GM12878 (cell line): ENCODE data around the gene ALOX12. TPM values are rescaled to one million over a fixed set of nuclear protein-coding genes. Genes with fewer than 3 reads are reported as not detected.

ENCODE experiments used
- BCL11A ChIP-seq: IDR thresholded peaks from 2 replicates; pipeline ENCODE4 v1.6.1; 2011; ENCODE audit warnings: low read depth, low read length
- EZH2 ChIP-seq: IDR thresholded peaks from 2 replicates; pipeline ENCODE4 v1.6.1; 2012; ENCODE audit warnings: low read depth, mild to moderate bottlenecking, control low read depth, inconsistent platforms, low read length, borderline replicate concordance; ENCODE audit not compliant: control insufficient read depth
- FOXK2 ChIP-seq: fragments of 450-650 bp; IDR thresholded peaks from 2 replicates; pipeline ENCODE4 v1.6.1; 2017; ENCODE audit warnings: mild to moderate bottlenecking, moderate library complexity
- GABPA ChIP-seq: IDR thresholded peaks from 2 replicates; pipeline ENCODE4 v1.6.1; 2014; ENCODE audit warnings: antibody characterized with exemption, low read depth, mild to moderate bottlenecking, inconsistent platforms
- HDAC2 ChIP-seq: fragments of 200-600 bp; sonication (generic); IDR thresholded peaks from 2 replicates; pipeline ENCODE4 v1.6.1; 2017
- MEF2A ChIP-seq: IDR thresholded peaks from 2 replicates; pipeline ENCODE4 v1.6.1; 2011; ENCODE audit warnings: low read depth, mild to moderate bottlenecking, low read length, moderate library complexity; ENCODE audit not compliant: insufficient read depth
- MTA2 ChIP-seq: fragments of 450-650 bp; IDR thresholded peaks from 2 replicates; pipeline ENCODE4 v1.6.1; 2016; ENCODE audit warnings: low read depth, mild to moderate bottlenecking, moderate library complexity
- NR2F1 ChIP-seq: fragments of 450-650 bp; conservative IDR thresholded peaks from 2 replicates; pipeline ENCODE4 v1.6.1; 2017; ENCODE audit warnings: mild to moderate bottlenecking
- SIX5 ChIP-seq: IDR thresholded peaks from 2 replicates; pipeline ENCODE4 v1.6.1; 2011; ENCODE audit warnings: mild to moderate bottlenecking, low read depth, low read length, moderate library complexity; ENCODE audit not compliant: severe bottlenecking
- ZNF384 ChIP-seq: IDR thresholded peaks from 2 replicates; pipeline ENCODE4 v1.6.1; 2012; ENCODE audit warnings: low read depth, mild to moderate bottlenecking, low read length, improper control_type of control experiment, borderline replicate concordance
- ZNF687 ChIP-seq: fragments of 450-650 bp; IDR thresholded peaks from 2 replicates; pipeline ENCODE4 v1.6.1; 2017; ENCODE audit warnings: mild to moderate bottlenecking, moderate library complexity
- polyA plus RNA-seq, 11 experiments: library from polyadenylated mRNA; depleted of rRNA in 4 of 11; unstranded in 6 of 11; stranded (reverse) in 5 of 11; fragments of >200 nt; fragmentation: Nextera tagmentation in 4 of 11; fragmentation: Illumina TruSeq in 1 of 11; extraction: Ambion mirVana in 4 of 11; extraction: Trizol in 1 of 11; gene quantifications; 1 replicate in 1 of 11; 2 replicates in 10 of 11; pipeline versions ENCODE4 v1.2.1 to v1.2.3, GENCODE V29; 2011 to 2016; ENCODE audit warnings: inconsistent platforms in 2 of 11, missing spikeins in 2 of 11, low read depth in 1 of 11
- total RNA-seq, 4 experiments: library from RNA; depleted of rRNA in 3 of 4; stranded (reverse); fragments of >200 nt in 3 of 4; fragmentation: Illumina TruSeq in 1 of 4; extraction: Trizol in 1 of 4; gene quantifications; 2 replicates each; pipeline versions ENCODE4 v1.2.1 to v1.2.3, GENCODE V29; 2013 to 2021
- TF ChIP-seq, protein P1 (sequence below): IDR thresholded peaks from 2 replicates; pipeline ENCODE4 v1.6.1; 2012; ENCODE audit warnings: improper control_type of control experiment, low read depth, low read length; ENCODE audit not compliant: insufficient replicate concordance
- TF ChIP-seq, protein P2 (sequence below): fragments of 450-650 bp; IDR thresholded peaks from 2 replicates; pipeline ENCODE4 v1.6.1; 2017; ENCODE audit warnings: mild to moderate bottlenecking, moderate library complexity

Gene ALOX12
- total and polyA plus RNA-seq, 10 of the 15 experiments (the other 5 are each of a cell fraction or from before 2014, with no cell fraction given), result 0.23 to 0.82 (median 0.58) TPM; not detected in 6

- TF ChIP-seq, protein P1, sequence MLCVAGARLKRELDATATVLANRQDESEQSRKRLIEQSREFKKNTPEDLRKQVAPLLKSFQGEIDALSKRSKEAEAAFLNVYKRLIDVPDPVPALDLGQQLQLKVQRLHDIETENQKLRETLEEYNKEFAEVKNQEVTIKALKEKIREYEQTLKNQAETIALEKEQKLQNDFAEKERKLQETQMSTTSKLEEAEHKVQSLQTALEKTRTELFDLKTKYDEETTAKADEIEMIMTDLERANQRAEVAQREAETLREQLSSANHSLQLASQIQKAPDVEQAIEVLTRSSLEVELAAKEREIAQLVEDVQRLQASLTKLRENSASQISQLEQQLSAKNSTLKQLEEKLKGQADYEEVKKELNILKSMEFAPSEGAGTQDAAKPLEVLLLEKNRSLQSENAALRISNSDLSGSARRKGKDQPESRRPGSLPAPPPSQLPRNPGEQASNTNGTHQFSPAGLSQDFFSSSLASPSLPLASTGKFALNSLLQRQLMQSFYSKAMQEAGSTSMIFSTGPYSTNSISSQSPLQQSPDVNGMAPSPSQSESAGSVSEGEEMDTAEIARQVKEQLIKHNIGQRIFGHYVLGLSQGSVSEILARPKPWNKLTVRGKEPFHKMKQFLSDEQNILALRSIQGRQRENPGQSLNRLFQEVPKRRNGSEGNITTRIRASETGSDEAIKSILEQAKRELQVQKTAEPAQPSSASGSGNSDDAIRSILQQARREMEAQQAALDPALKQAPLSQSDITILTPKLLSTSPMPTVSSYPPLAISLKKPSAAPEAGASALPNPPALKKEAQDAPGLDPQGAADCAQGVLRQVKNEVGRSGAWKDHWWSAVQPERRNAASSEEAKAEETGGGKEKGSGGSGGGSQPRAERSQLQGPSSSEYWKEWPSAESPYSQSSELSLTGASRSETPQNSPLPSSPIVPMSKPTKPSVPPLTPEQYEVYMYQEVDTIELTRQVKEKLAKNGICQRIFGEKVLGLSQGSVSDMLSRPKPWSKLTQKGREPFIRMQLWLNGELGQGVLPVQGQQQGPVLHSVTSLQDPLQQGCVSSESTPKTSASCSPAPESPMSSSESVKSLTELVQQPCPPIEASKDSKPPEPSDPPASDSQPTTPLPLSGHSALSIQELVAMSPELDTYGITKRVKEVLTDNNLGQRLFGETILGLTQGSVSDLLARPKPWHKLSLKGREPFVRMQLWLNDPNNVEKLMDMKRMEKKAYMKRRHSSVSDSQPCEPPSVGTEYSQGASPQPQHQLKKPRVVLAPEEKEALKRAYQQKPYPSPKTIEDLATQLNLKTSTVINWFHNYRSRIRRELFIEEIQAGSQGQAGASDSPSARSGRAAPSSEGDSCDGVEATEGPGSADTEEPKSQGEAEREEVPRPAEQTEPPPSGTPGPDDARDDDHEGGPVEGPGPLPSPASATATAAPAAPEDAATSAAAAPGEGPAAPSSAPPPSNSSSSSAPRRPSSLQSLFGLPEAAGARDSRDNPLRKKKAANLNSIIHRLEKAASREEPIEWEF, result no peak
- TF ChIP-seq BCL11A, result no peak
- no peak for TF ChIP-seq NR2F1
- peak; percentile 18 for TF ChIP-seq SIX5
- no peak for TF ChIP-seq MTA2
- TF ChIP-seq ZNF687, result no peak
- TF ChIP-seq FOXK2, result no peak
- TF ChIP-seq, protein P2, sequence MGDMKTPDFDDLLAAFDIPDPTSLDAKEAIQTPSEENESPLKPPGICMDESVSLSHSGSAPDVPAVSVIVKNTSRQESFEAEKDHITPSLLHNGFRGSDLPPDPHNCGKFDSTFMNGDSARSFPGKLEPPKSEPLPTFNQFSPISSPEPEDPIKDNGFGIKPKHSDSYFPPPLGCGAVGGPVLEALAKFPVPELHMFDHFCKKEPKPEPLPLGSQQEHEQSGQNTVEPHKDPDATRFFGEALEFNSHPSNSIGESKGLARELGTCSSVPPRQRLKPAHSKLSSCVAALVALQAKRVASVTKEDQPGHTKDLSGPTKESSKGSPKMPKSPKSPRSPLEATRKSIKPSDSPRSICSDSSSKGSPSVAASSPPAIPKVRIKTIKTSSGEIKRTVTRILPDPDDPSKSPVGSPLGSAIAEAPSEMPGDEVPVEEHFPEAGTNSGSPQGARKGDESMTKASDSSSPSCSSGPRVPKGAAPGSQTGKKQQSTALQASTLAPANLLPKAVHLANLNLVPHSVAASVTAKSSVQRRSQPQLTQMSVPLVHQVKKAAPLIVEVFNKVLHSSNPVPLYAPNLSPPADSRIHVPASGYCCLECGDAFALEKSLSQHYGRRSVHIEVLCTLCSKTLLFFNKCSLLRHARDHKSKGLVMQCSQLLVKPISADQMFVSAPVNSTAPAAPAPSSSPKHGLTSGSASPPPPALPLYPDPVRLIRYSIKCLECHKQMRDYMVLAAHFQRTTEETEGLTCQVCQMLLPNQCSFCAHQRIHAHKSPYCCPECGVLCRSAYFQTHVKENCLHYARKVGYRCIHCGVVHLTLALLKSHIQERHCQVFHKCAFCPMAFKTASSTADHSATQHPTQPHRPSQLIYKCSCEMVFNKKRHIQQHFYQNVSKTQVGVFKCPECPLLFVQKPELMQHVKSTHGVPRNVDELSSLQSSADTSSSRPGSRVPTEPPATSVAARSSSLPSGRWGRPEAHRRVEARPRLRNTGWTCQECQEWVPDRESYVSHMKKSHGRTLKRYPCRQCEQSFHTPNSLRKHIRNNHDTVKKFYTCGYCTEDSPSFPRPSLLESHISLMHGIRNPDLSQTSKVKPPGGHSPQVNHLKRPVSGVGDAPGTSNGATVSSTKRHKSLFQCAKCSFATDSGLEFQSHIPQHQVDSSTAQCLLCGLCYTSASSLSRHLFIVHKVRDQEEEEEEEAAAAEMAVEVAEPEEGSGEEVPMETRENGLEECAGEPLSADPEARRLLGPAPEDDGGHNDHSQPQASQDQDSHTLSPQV, result no peak
- no peak for TF ChIP-seq ZNF384
- TF ChIP-seq HDAC2, result no peak
- peak; percentile 89 for TF ChIP-seq GABPA
- no peak for TF ChIP-seq EZH2
- TF ChIP-seq MEF2A, result no peak
Observed at GRCh38 chr17:7021993-7022778, 26.3 kb downstream of the ALOX12 start (continued).
